Lower lobe of right lung (tissue), 2 donors: ENCODE results near the gene MORF4L1. TPM values are rescaled to one million over a fixed set of nuclear protein-coding genes. Genes with fewer than 3 reads are reported as not detected.

Source experiments
- ATAC-seq, 2 donors: fragments of 200-7000 bp; cut with Tn5 transposase; one replicate each; pipeline ENCODE4 v1.9.1; 2020 to 2022; ENCODE audit warnings: mild to moderate bottlenecking in 2 of 2, moderate library complexity in 2 of 2
- DNase-seq: peaks from one replicate; pipeline ENCODE4 v3.0.0-alpha.2; 2020
- H3K27ac ChIP-seq: fragments of 200-600 bp; one replicate; pipeline ENCODE4 v1.8.0; 2022
- H3K27me3 ChIP-seq: fragments of 200-600 bp; one replicate; pipeline ENCODE4 v1.8.0; 2022; ENCODE audit warnings: low read depth
- H3K36me3 ChIP-seq: fragments of 200-600 bp; one replicate; pipeline ENCODE4 v1.8.0; 2022; ENCODE audit warnings: mild to moderate bottlenecking
- H3K4me1 ChIP-seq: fragments of 200-600 bp; one replicate; pipeline ENCODE4 v1.8.0; 2022
- H3K4me3 ChIP-seq: fragments of 200-600 bp; one replicate; pipeline ENCODE4 v1.8.0; 2022; ENCODE audit warnings: mild to moderate bottlenecking
- H3K9me3 ChIP-seq: fragments of 200-600 bp; one replicate; pipeline ENCODE4 v1.8.0; 2022
- CTCF ChIP-seq: fragments of 200-600 bp; IDR thresholded peaks from one replicate; pipeline ENCODE4 v1.8.0; 2022; ENCODE audit warnings: antibody characterized with exemption, mild to moderate bottlenecking
- intact Hi-C: fragments of 100-400 bp; cut with DNase I; formaldehyde crosslinking; loops from one replicate; pipeline ENCODE4 v1.11.0; 2022
- total RNA-seq: library from RNA; stranded (reverse); fragmentation: NEBNext Ultra II Directional; extraction: Animal tissue kit (Norgen Biotek cat#: 25700); gene quantifications from one replicate; pipeline ENCODE4 v1.2.1, GENCODE V29; 2021
- donor health status: DM: no; HTN: yes; CAD: no; lungs with severe emphysema.

Gene MORF4L1
- total RNA-seq, 1 donor from 2014 or later: 289 TPM

- peak overlapping the region; percentile 76 for H3K27ac ChIP-seq
- DNase-seq: no peak
- H3K9me3 ChIP-seq: no peaks in the 10 kb centered on the region
- no peak for TF ChIP-seq CTCF
- ATAC-seq: peak; percentile 43 to 60
- H3K27me3 ChIP-seq: no peaks in the 10 kb centered on the region
- intact Hi-C loops: no loop called here
- peaks cover 47% of the 10 kb centered on the region for H3K36me3 ChIP-seq
- H3K4me3 ChIP-seq: no peak overlapping the region
- H3K4me1 ChIP-seq: peaks cover 74% of the 10 kb centered on the region
Measured at GRCh38 chr15:78938658-78939488, 66.2 kb downstream of the MORF4L1 start.

- TF ChIP-seq CTCF: no peak
- H3K4me1 ChIP-seq: peaks cover 45% of the 10 kb centered on the region
- peak overlapping the region; percentile 86 for H3K27ac ChIP-seq
- intact Hi-C loops: no loop called here
- ATAC-seq (no peak), DNase-seq (no peak)
- peaks cover 11% of the 10 kb centered on the region for H3K36me3 ChIP-seq
- H3K4me3 ChIP-seq: peak overlapping the region; percentile 85
- H3K27me3 ChIP-seq: no peaks in the 10 kb centered on the region
- no peaks in the 10 kb centered on the region for H3K9me3 ChIP-seq
Measured at GRCh38 chr15:78942741-78943140, 70.1 kb downstream of the MORF4L1 start.

GRCh38 chr15:78943692-78944091 is 71.0 kb downstream of the MORF4L1 start:
- Histone ChIP-seq H3K9me3 (no peaks in the 10 kb centered on the region), H3K4me1 (peaks cover 35% of the 10 kb centered on the region), H3K27ac (peak overlapping the region; percentile 86), H3K36me3 (peaks cover 3% of the 10 kb centered on the region), H3K27me3 (no peaks in the 10 kb centered on the region), H3K4me3 (peak overlapping the region; percentile 85)
- TF ChIP-seq CTCF: no peak
- ATAC-seq (peak; percentile 7 to 56), DNase-seq (no peak)
- intact Hi-C loops: no loop called here

GRCh38 chr15:78944202-78944625 is 71.5 kb downstream of the MORF4L1 start:
- ATAC-seq (peak; percentile 40 to 46), DNase-seq (no peak)
- no peaks in the 10 kb centered on the region for H3K9me3 ChIP-seq
- no peaks in the 10 kb centered on the region for H3K27me3 ChIP-seq
- peak overlapping the region; percentile 85 for H3K4me3 ChIP-seq
- peaks cover 32% of the 10 kb centered on the region for H3K4me1 ChIP-seq
- H3K36me3 ChIP-seq: peaks cover 3% of the 10 kb centered on the region
- no peak for TF ChIP-seq CTCF
- peak overlapping the region; percentile 86 for H3K27ac ChIP-seq
- intact Hi-C loops: no loop called here

GRCh38 chr15:78944669-78945407 is 72.1 kb downstream of the MORF4L1 start, which contains the start of gene CTSH:
Gene CTSH (minus strand): TSS chr15:78945046. CDS start chr15:78944981, 65 bp downstream.
- peaks cover 26% of the 10 kb centered on the region for H3K4me1 ChIP-seq
- intact Hi-C loops: no loop called here
- peaks cover 3% of the 10 kb centered on the region for H3K36me3 ChIP-seq
- peak within 1 kb of the TSS; percentile 86 for H3K27ac ChIP-seq
- peak within 1 kb of the TSS; percentile 85 for H3K4me3 ChIP-seq
- peak; percentile 95 to 96 for ATAC-seq
- H3K9me3 ChIP-seq: no peaks in the 10 kb centered on the region
- no peaks in the 10 kb centered on the region for H3K27me3 ChIP-seq
- peak; percentile 94 for DNase-seq
- TF ChIP-seq CTCF: no peak
